Measurements from ENCODE around the gene CSF2.

CSF2 gene

DNA sequence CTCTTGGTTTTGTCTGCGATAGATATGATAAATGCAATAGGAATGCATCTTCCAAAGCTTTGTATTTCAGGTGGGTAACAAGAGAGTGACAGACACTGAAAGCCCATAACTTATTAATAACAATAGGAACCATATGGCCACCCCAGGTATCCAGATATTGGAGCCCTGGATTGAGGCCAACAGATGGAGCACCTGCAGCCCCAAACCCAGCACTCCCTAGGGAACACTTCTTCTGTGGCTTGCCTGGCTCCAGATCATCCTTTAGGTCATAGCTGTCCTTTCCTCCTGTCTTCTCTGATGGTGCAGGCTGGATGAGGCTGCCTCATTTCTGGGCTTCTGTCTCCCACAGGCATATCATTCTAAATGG lies 18.2 kb upstream of the CSF2 start:
- DNase-seq: no peak

DNA sequence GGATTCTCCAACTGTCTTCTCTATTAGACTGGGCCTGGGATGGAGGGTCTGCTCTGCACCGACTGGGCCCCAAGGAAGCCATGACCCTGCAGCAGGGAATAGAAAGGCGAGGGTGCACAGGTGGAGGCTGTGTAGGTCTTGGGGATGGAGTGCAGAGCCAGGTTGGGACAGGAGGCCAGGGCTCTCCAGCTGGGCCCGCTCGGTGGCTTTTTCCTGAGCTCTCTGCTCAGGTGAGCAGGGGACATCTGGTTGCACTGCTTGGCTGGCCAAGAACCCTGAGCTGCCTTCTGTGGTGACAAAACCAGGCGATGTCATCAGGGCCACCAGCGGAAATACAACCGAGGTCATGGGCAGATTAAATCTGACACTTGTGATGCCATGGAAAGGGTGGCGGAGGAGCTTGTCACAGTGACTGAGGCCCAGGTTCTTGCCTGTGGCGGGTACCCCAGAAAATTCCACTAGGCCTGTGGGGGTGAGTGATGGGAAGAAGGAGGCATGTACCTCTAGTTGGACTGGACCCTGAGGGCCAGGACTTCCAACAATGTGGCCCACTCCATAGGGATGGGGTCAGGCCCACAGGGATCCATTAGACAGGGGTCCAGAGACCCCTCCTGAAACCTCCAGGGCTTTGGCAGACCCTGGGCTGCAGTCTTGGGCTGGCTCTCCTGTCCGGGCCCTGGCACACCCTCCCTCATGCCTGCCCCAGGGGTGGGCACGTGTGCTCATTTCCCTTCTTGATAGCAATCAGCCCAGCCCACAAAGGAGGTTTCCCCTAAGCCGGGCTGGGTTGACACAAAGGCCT lies 17.6 kb upstream of the CSF2 start:
- DNase-seq: no peak

DNA sequence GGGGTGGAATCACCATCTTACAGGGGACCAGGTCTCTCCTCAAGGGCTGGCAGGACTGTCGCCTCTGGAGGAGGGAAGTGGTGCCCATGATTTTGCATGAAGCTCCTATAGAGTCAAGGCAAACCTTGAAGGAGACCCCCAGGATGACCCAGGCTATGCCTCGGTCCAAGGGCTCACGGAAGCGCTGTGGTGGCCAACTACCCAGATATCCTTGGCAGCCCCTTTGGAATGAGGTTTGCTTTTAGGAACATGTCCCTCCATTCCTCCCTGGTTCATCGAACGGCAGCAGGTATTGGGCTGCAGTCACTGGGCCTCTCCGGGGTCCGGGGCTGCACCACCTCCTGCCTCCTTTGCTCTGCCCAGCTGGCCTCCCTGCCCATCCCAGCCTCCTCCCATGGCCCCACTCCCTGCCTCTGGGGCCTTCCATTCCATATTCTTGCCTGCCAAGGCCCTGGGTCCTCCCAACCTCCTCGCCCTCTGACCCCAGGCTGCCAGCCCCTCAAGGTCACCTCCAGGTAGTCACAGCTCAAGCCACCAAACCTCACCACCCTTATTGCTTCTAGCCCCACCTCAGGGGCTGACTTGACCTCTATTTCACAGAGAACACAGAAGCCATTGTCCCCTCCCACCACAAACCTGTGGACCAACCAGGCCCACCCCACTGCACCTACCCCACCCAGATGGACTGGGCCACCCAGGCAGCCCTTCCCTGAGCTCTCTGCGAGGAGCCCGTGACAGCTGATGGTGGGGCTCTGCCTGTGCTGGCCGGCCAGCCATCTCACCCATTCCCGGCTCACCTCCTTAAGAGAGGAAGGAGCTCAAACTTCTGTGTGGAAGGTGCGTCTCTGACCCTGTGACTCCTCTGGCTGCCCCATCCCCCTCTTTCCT lies 16.7 kb upstream of the CSF2 start:
- no peak for DNase-seq

GRCh38 chr5:132057498-132058255 lies 15.9 kb upstream of the CSF2 start:
- DNase-seq: no peak

GRCh38 chr5:132058646-132059042 lies 14.9 kb upstream of the CSF2 start:
- DNase-seq: no peak

DNA sequence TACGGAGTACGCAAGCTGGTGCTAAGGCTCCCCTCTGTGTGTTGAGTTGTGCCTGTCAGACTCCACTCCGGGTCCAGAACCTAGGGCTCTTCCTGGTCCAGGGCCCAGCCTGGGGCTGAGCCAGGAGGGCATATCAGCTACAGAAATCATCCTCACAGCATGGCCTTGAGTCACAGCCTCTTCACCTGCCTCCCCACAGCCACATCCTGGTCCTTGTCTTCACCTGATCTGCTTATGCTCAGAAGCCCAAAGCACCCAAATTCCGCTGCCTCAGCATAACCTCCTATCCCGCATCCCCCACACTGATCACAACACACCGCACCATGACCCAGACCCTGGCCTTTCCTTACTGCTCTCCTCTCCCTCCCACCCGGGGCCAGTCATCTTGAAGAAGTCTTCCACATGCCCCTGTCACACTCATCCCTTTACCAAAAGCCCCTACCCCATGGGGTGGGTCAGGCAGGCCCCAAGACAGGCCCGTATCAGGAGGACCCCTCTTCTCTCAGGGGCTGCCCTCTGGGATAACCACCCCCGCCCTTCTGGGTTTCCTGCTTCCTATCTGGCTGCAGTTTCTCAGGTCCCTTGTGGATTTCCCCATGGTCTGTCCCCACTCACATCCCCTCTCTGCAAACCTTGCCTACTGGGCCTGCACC lies 14.4 kb upstream of the CSF2 start:
- no peak for DNase-seq

- DNase-seq: no peak
These were observed 13.7 kb upstream of the CSF2 start for GRCh38 chr5:132059696-132060500.

DNA sequence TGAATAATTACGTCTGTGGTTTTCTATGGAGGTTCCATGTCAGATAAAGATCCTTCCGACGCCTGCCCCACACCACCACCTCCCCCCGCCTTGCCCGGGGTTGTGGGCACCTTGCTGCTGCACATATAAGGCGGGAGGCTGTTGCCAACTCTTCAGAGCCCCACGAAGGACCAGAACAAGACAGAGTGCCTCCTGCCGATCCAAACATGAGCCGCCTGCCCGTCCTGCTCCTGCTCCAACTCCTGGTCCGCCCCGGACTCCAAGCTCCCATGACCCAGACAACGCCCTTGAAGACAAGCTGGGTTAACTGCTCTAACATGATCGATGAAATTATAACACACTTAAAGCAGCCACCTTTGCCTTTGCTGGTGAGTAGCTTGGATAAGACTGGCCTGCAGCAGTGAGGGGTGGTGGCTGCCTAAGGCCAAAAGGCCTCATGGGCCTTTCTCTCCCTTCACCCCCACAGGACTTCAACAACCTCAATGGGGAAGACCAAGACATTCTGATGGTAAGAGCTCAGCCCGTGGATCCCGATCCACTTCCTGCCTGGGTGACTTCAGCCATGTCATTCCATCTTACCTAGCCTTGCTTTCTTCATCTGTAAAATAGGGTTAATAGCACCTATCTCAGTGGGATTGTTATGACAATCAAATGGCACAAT lies 13.0 kb upstream of the CSF2 start, which contains the start of gene IL3:
IL3 (plus strand) TSS at position 155 of the 661 bp plus-strand sequence; CDS start at position 207, 52 bp downstream.
- DNase-seq: no peak

DNA sequence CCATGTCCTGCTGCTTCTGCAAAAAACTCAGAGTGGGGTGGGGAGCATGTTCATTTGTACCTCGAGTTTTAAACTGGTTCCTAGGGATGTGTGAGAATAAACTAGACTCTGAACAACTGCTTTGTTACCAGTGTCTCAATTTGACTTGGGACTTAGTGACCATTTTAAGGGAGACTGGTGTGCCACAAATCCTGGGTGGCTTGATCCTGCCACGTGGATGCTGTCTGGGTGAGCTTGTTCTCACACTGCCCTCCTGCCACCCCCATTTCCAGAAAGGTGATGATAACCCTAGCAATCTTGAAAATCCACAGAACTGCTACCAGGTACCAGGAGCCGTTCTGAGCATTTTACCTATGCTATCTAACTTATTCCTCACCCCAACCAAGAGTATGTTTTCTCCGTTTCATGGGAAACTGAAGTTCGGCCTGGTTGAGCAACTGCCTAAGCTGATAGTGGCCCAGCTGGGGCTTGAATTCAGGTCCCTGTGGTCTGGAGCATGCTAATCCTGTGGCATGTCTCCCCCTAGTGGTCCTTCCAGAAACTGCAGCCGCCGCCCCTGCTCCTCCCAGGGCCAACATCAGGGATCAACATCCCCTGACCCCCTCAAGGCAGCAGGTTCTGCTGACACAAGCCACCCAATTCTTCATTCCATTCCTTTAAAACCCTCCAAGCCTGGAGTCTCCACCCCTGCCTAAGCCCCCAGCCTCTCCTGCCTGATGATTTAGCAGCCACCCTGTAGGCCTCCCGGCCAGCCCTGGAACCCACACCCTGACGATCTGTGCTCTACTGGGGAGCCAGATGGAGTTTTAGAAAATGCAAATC lies 10.3 kb upstream of the CSF2 start:
- DNase-seq: peak; percentile 32

GRCh38 chr5:132064140-132064539 lies 9.4 kb upstream of the CSF2 start:
- no peak for DNase-seq

DNA sequence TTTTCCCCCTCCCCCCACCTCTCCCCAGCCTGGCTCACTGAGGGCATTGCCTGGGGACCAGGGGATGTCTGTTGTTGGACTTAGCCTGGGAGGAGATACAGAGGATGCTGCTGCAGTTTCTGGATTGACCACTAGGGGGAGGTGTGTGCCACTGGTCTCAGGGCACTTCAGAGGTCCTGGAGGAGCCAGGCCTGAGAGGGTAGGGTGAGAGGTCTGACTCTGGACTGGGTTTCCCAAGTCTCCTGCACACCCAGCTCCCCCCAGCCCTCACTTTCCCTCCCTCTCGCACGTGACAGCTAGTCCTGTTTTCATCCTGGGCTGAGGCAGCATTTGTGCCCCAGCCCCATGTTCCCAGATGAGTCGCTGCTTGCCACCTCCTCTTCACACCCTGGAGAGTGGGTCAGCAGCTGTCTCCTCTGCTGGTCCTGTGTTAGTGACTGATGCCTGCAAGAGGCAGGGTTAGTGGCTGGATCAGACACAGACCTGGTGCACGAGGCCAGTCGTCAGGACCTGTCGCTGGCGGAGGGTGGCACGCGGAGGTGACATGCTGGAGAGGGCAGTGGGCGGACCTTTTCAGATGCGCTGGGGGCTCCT lies 8.8 kb upstream of the CSF2 start:
- peak; percentile 51 for DNase-seq

GRCh38 chr5:132065351-132065937 lies 8.1 kb upstream of the CSF2 start:
- DNase-seq: peak; percentile 56

GRCh38 chr5:132065951-132066701 lies 7.5 kb upstream of the CSF2 start:
- DNase-seq: no peak

DNA sequence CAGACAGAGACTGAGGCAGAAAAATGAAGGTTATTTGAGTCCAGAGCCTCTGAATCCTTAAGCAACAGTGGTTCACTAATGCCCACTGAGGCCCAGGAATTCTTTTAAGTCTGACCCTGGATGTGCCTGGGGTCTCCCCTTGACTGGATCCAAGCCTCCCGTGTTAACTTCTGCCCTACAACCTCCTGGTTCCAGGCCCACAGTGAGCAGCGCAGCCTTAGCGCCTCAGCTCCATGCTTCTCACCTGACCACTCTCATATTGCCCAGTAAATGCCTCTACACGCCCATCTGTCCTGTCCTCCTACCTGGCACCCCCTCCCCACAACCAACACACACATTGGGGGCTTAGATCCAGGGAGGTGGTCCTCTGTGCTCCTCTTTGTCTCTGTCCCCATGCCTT lies 6.7 kb upstream of the CSF2 start:
- no peak for DNase-seq

DNA sequence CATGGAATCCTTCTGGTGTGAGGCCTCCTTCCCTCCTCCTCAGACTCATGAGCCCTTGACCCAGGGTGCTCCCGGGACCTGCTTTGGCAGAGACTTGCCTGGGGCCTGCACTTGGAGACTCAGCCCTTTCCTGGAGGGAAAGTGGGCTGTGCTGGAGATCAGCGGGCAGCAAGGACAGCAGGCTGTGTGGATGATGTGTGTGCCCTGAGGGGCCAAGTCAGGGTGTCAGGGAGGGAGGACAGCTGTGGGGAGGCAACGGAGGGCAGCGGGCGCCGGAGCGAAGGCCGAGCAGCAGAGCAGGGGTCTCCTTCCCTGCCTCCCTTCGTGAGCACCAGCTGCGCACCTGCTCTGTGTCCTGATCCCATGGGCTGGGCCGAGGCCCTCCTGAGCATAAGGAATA lies 6.1 kb upstream of the CSF2 start:
- no peak for DNase-seq

DNA sequence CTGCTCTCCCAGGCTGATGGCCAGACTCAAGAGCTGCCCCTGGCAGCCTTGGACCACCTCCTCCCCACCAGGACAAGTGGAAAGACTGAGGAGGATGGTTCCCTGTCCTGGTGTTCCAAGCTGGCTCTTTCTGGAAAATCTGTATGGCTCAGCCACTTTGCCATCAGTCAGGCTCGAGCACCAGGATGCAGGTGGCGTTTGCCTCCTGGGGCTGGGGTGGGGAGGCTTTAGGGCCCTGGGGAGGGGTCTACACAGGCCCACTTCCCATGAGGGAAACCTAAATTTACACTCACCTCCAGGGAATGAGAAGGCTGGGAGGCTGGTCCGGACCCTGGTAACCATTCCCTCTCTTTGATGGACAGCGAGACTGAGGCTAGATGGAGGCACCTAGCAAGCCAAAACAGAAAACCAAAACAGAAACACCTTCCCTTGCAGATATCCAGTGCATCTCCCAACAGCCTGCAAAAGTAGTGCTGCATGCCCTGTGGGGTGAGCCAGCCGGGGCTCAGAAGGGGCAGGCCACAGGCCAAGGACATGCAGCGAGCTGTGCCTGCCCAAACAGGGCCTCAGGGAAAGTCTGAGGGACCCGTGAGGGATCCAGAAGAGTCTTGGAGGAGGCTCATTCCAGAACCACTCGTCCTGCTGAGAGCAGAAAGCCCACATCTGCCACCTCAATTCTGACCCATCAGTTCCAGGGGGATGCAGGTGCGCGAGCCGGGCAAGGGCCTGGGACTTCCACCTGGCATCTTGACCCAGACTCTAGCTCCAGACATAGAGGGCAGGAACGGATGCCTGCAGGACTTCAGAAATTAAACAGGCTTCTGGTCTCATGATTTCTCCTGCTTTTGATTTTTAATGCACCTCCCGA lies 5.4 kb upstream of the CSF2 start:
- DNase-seq: no peak

GRCh38 chr5:132069561-132069960 lies 4.0 kb upstream of the CSF2 start:
- DNase-seq: no peak

- no peak for DNase-seq
These were observed 3.6 kb upstream of the CSF2 start for GRCh38 chr5:132069994-132070393.

Data from NCI-H226 (cell line).